ENCODE measurements around the gene POGZ.
A peak's percentile ranks its signal among the peaks of the same experiment; 100 is the strongest.
"Not testable (repeated sequence)": the region's sequence is repeated elsewhere in the genome, so short reads cannot be mapped to it uniquely, and the experiment has no call there.

Gene POGZ

GRCh38 chr1:151477066-151477465 lies 17.8 kb upstream of the POGZ start:
- no peak for DNase-seq

GRCh38 chr1:151476083-151476482 lies 16.8 kb upstream of the POGZ start:
- no peak for DNase-seq

- DNase-seq = no peak
Measured at GRCh38 chr1:151475175-151475574, 15.9 kb upstream of the POGZ start.

DNA sequence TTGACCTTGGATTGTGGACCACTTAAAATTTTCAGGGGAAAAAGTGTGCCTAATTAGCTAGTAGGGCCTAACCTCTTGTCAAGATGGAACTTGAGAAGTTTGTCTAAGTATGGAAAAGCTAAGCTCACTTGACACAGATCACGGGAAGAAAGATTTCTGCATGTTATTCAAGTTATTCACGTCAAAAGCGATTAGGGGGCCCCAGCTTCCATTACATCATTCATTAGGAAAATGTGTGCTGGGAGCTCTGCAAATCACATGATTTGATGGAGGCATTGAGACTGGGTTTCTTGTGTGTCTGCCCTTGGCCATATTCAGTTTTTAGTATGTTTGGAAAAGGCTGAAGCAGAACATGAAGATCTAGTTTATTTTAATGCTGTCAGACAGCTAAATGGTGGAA lies 15.5 kb upstream of the POGZ start:
- DNase-seq = no peak

GRCh38 chr1:151472856-151473731 lies 13.8 kb upstream of the POGZ start:
- DNase-seq = no peak

DNA sequence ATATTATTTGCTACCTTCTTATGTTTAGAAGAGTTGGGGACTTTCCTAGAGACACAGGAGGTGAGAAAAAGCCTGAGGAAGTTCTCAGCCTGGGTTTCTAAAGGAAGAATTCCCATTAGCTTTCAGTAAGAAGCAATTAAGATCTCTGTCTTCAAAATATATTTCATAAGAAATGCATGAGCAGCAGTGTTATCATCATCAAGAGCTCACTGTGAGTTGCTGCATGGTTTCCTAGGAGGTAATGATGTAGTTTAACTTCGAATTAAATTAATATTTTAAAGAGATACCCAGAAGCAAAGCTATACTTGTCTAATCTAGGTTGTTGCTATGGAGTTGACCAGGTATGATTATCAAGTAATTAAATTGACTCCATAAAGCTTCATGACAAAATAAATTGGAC lies 5.7 kb upstream of the POGZ start:
- no peak for DNase-seq

- DNase-seq = no peak
Measured at GRCh38 chr1:151461694-151462093, 2.4 kb upstream of the POGZ start.

DNA sequence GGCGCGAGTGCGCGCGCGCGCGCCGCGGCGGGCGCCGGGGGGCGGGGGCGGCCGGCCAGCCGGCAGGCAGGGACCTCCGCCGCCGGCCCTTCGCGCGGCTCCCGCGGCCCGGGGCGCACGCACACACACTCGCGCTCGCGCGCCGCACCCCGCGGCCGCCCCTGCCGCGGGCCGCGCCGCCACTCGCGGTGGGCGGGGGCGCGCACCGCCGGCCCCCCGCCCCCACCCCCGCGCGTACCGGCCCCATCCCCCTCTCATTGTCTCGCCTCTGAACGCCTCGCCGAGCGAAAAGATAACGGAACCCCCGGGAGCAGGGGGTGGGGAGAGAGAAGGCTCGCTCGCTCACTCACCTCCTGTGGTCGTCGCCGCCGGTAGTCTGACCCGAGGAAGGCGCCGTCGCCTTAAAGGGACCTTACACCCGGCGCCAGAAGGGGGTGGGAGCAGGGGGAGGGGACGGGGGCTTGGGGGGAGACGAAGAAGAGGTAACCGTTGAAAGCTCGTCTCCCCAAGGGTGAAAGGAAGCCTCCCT lies 428 bp downstream of the POGZ start:
- no peak for DNase-seq

GRCh38 chr1:151457911-151458801 lies 1.1 kb downstream of the POGZ start:
- peak; percentile 45 for DNase-seq

- DNase-seq = no peak
Measured at GRCh38 chr1:151455966-151456365, 3.3 kb downstream of the POGZ start.

GRCh38 chr1:151455231-151455630 lies 4.1 kb downstream of the POGZ start:
- DNase-seq = no peak

GRCh38 chr1:151447696-151448095 lies 11.6 kb downstream of the POGZ start:
- DNase-seq = no peak

DNA sequence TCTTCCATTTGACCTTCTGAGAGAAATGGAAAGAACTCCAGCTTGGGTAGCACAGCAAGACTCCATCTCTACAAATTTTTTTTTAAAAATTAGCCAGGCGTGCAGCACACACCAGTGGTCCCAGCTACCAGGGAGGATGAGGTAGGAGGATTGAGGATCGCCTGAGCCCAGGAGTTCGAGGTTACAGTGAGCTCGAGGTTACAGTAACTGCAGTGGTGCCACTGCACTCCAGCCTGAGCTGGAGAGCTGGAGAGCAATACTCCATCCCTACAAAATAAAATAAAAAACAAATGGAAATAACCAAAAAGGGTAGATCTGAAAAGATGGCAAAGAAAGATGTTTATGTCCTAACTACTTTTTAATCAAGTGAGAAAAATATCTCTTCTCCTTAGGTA lies 14.5 kb downstream of the POGZ start:
- no peak for DNase-seq

GRCh38 chr1:151443846-151444782 lies 15.2 kb downstream of the POGZ start:
- peak; percentile 36 for DNase-seq

- DNase-seq = not testable (repeated sequence)
Measured at GRCh38 chr1:151437396-151437795, 21.9 kb downstream of the POGZ start.

GRCh38 chr1:151436985-151437384 lies 22.3 kb downstream of the POGZ start:
- DNase-seq = no peak

GRCh38 chr1:151435174-151435573 lies 24.1 kb downstream of the POGZ start:
- no peak for DNase-seq

DNA sequence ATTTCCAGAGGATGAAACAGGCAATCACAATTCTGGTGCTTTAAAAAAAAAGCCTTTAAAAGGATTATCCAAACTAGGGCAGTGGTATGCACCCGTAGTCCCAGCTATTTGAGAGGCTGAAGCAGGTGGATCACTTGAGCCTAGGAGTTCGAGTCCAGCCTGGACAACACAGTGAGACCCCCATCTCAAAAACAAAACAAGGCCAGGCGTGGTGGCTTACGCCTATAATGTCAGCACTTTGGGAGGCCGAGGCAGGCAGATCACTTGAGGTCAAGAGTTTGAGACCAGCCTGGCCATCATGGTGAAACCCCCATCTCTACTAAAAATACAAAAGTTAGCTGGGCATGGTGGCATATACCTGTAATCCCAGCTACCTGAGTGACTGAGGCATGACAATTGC lies 25.5 kb downstream of the POGZ start:
- not testable (repeated sequence) for DNase-seq

- no peak for DNase-seq
Measured at GRCh38 chr1:151428068-151428467, 31.2 kb downstream of the POGZ start.

GRCh38 chr1:151425103-151425502 lies 34.2 kb downstream of the POGZ start:
- DNase-seq = no peak

- no peak for DNase-seq
Measured at GRCh38 chr1:151419819-151420218, 39.5 kb downstream of the POGZ start.

DNA sequence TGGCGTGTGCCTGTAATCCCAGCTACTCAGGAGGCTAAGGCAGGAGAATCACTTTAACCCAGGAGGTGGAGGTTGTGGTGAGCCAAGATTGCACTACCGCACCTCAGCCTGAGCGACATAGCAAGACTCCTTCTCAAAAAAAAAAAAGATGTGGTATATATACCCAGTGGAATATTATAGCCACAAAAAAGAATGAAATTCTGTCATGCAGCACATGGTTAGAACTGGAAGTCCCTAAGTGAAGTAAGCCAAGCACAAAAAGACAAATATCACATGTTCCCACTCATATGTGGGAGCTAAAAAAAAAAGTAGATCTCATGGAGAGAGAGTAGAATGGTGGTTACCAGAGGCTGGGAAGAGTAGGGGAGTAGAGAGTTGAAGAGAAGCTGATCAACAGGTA lies 41.2 kb downstream of the POGZ start:
- DNase-seq = no peak

DNA sequence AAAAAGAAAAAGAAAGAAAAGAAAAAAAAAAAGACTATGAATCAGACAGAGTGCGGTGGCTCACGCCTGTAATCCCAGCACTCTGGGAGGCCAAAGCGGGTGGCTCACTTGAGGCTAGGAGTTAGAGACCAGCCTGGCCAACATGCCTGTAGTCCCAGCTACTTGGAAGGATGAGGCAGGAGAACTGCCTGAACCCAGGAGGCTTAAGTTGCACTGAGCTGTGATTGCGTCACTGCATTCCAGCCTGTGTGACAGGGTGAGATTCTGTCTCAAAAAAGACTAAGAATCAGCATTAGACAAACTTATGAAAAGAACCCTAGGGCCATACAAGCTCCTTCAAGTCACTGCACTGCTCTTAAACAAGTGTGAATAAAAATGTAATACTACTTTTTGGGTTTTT lies 43.1 kb downstream of the POGZ start:
- no peak for DNase-seq

Measured in NCI-H1417 treated with DMSO at 0.1 percent for 48 hours (cell line).